CD4-positive, alpha-beta T cell treated with Interferon gamma for 1 hour (primary cell): ENCODE measurements around the gene AFF3.
"Not testable (repeated sequence)": the region's sequence is repeated elsewhere in the genome, so short reads cannot be mapped to it uniquely, and the experiment has no call there.

ENCODE experiments used
- DNase-seq: peaks from one replicate; pipeline ENCODE4 v3.0.0-alpha.2; 2020

AFF3 gene

DNA sequence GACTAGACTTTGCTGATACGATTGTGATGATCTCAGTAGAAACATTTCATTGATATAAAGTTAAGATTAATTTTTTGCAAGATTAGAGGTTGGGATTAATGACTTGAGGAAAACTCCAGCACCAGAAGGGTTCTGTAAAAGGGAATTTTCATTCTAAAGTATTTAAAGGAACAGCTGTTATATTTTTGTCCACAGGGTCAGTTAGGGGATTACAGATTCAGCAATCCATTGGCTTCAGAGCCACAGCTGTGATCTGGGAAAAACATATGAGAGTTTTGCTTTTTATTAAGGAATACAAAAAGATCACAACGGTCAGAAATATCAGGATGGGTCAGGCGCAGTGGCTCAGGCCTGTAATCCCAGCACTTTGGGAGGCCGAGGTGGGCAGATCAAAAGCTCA lies 633.0 kb downstream of the AFF3 start:
- no peak for DNase-seq

DNA sequence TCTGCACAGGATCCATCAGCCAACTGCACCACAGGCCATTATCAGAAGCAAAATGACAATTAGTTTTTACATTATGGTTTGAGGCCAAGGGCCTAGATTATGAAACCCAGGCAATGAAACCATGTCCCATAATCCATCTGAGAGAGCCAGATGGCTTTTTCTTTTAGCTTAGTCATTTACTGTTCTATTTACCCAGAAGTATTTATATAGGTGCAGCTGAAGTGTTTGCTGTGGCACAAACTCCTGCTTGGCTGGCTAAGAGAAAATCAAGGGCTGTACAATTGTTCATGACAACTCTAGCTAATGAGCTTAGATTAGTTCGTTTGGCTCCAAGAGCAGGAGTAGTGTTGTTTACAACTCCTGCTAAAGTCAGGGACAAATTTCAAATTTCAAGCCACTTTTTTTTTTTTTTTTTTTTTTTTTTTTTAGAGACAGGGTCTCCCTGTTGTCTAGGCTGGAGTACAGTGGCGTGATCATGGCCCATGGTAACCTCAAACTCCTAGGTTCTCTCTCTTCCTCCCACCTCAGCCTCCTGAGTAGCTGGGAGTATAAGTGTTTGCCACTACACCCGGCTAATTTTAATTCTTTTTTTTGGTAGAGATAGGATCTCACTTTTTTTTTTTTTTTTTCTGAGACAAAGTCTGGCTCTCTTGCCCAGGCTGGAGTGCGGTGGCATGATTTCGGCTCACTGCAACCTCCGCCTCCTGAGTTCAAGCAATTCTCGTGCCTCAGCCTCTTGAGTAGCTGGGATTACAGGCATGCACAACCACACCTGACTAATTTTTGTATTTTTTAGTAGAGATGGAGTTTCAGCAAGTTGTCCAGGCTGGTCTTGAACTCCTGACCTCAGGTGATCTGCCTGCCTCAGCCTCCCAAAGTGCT lies 634.2 kb downstream of the AFF3 start:
- DNase-seq, result no peak

DNA sequence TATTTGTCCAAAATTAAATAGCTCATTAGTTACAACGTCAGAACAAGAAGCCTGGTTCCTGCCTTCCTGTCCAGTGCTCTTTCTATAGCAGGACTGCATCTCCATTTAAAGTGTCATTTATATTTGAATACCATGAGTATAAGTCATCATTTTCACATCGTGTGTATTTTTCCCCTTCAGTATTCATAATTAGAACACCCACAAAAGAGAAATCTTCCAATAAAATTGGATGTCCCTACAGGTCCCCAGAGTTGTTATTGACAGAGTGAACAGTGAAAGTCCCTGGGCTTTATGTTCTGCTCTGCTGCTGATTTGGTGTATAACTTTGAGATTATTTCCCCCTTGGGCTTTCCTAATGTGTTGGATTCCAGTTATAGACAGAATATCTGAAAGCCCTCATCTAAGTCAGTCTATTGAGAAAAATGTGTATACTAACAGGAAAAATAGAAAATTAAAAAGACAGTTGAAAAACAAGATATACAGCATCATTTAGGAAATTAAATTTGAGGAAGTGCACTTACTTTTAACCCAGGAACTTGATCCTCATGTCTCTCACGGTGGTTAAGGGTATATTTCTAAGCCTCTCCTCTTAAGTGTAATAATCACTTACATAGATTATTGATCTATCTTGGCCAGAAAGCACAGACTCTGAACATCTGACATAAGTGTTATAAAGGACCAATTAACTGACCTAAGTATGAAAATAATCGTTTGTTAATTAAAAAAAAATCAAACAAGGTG lies 637.4 kb downstream of the AFF3 start:
- no peak for DNase-seq

DNA sequence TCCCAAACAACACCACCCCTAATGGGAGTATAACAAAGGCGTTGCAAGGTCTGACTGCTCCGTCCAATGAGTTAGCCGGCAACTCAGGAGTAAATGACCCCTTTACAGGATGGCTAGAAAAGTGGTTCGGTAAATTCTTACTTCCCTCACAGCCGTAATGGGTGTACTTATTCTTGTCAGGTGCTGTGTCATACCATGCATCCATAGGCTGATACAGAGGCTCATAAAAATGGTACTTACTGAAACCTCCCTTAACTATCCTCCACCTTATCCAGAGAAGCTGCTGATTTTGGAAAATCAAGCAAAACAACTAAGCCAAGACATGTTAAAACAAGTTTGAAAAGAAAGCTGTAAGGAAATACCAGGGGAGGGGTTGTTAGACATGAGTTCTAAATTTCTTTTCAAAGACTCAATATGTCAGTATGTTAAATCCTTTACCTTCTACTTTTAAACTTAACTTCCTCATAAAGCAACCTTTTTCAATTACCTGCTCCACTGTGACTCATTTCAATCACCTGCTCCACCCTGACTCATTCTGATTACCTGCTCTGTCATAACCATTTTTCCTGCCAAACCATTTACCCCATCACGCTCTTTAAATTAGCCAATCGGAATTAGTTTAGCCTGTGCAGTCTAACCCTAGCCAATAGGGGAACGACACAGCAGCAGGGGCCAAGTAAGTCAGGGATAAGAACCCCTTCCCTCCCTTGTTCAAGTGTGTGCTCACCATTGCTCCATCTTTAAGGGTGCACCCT lies 638.6 kb downstream of the AFF3 start:
- DNase-seq, result not testable (repeated sequence)

DNA sequence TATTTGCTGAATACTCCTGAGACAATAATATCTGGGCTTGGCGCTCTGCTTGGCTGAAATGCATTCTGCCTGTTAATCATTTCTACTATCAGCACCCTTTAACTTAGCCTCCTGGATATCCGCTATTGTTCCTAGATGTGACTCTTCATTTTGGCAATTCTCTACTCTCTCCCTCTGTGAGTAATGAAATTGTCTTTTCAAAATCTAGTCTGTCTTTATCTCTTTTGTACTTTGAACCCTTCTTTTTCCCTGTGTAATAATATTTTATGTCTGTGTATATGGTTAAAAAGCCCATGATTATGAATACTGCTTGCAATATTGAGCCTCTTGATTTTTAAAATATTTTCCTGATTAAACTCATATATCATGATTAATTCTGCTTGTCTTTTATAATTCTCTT lies 646.4 kb downstream of the AFF3 start:
- DNase-seq, result no peak
